ENCODE measurements around the gene FLT3LG.

The FLT3LG gene

DNA sequence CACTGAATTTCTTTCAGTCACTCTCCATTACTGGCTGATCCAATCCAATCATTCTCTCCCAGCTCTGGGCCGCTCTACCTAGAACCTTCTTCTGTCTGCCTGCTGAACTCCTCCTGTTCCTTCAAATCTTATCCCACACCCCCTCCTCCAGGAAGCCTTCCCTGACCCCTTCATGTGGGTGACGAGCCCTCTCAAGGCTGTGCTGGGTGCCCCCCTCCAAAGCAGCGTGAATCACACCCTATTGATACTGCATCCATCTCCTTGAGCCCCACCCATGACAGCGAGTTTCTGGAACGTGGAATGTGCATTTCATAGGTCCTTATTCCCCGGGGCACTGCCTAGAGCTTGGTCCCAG, 25.6 kb upstream of the FLT3LG start:
- TF ChIP-seq ZFX (IDR thresholded peaks at IDR 0.05; ENCODE audit: borderline replicate concordance) = no peak
- TF ChIP-seq, protein P1, sequence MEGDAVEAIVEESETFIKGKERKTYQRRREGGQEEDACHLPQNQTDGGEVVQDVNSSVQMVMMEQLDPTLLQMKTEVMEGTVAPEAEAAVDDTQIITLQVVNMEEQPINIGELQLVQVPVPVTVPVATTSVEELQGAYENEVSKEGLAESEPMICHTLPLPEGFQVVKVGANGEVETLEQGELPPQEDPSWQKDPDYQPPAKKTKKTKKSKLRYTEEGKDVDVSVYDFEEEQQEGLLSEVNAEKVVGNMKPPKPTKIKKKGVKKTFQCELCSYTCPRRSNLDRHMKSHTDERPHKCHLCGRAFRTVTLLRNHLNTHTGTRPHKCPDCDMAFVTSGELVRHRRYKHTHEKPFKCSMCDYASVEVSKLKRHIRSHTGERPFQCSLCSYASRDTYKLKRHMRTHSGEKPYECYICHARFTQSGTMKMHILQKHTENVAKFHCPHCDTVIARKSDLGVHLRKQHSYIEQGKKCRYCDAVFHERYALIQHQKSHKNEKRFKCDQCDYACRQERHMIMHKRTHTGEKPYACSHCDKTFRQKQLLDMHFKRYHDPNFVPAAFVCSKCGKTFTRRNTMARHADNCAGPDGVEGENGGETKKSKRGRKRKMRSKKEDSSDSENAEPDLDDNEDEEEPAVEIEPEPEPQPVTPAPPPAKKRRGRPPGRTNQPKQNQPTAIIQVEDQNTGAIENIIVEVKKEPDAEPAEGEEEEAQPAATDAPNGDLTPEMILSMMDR (IDR thresholded peaks at IDR 0.05) = no peak
- no peak overlapping the region for H3K27ac ChIP-seq

DNA sequence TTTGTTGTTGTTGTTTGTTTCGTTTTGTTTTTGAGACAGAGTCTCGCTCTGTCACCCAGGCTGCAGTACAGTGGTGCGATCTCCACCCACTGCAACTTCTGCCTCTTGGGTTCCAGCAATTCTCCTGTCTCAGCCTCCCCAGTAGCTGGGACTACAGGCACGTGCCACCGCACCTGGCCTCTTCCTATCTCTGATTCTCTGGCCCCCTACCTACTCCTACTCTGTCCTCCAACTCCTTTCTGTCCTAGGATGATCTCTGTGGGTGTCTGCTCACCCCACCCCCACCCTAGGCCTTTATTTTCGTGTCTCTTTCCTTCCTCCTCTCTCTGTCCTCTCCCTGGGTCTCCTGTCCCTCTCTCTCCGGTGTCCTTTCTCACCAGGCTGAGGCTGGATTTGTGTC, 23.6 kb upstream of the FLT3LG start:
- peak overlapping the region; percentile 91 for H3K27ac ChIP-seq
- TF ChIP-seq, protein P1 (IDR thresholded peaks at IDR 0.05) = no peak

DNA sequence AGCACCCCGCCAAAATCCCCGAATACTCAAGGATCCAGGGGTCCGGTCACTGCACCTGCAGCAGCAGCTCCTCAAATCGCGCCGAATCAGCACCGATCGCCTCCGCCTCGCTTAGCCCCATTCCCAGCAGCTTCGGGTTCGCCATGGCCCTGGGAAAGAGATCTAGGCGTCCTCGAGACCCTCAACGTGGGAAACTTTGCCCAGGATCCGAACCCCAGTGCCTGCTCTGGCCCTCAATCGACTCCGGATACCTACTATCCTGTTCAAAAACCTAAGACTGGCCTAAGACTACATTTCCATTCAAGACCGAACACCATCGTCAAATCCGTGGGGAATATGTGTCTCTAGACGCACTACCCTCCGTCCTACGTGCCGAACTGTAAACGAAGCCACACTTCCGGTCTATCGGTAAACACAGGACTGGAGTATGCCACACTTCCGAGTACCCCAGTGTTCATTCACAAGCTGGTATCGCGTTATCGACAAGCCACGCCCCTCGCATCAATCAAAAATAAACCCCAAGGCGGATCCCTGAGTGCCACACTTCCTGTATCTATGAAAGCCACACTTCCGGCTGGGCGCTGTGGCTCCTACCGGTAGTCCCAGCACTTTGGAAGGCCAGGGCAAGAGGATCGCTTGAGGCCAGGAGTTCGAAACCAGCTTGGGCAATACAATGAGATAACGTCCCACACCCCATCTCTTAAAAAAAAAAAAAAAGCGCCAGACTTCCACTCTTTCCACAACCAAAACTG, 22.4 kb upstream of the FLT3LG start, which contains the start of gene PIH1D1:
TSS of gene PIH1D1 (minus strand) at position 385 of the 752 bp plus-strand sequence. CDS start at position 145, 240 bp downstream.
- no peak for TF ChIP-seq ZFX (IDR thresholded peaks at IDR 0.05; ENCODE audit: borderline replicate concordance)
- TF ChIP-seq, protein P1 (IDR thresholded peaks at IDR 0.05) = no peak
- H3K27ac ChIP-seq = peak within 1 kb of the TSS; percentile 91

DNA sequence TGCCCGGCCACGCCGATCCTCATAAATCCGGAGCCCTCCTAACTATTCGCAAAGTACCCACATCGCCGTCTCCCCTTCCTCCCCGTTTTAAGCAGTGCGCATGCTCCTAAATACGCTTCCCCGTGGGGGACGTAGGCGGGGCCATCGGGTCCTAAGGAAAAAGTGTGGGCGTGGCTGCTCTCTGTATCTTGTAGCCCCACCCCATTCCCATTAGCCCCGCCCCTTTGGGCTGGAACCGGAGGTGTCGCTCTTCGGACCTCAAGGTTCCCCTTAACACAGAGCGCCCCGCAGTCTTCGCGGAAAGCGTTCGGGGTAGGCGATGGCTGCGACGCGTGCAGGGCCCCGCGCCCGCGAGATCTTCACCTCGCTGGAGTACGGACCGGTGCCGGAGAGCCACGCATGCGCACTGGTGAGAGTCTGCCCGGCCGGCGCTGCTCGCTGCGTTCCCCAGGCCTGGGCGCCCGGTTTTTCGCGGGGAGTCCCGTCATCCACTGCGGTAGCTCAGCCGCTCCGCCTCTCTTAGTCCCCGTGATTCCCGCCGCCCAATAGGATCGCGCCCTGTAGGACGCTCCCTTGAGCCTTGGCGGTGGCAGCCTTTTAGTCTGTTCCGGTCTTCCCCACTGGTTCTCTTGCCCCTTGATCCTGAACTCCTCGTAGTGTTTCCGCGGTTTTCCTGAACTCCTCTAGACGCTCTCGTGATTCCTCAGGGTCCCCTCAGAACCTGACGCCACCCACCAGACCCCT, 20.8 kb upstream of the FLT3LG start, which contains the start of gene ALDH16A1:
TSS of gene ALDH16A1 (plus strand) at position 213 of the 744 bp plus-strand sequence. CDS start at position 320, 107 bp downstream.
- TF ChIP-seq ZFX (IDR thresholded peaks at IDR 0.05; ENCODE audit: borderline replicate concordance) = no peak
- TF ChIP-seq, protein P1 (IDR thresholded peaks at IDR 0.05) = no peak
- H3K27ac ChIP-seq = peak within 1 kb of the TSS; percentile 91

DNA sequence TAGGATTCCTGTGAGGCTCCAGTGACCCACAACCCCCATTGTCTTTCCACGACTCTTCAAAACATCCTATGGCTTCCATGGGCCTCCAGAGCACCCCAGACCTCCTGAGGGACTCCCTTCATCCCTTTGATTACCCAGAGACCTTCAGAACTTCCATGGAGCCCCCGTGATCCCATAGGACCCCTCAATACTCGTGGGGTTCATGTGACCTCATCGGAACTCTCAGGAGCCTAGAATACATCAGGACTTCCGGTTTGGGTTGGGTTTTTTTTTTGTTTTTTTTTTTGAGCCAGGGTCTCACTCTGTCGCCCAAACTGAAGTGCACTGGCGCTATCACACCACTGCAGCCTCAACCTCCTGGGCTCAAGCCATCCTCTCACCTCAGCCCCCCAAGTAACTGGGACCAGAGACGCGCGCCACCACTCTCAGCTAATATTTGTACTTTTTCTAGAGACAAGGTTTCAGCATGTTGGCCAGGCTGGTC, 20.2 kb upstream of the FLT3LG start:
- no peak for TF ChIP-seq ZFX (IDR thresholded peaks at IDR 0.05; ENCODE audit: borderline replicate concordance)
- TF ChIP-seq, protein P1 (IDR thresholded peaks at IDR 0.05) = no peak
- H3K27ac ChIP-seq = peak overlapping the region; percentile 91

DNA sequence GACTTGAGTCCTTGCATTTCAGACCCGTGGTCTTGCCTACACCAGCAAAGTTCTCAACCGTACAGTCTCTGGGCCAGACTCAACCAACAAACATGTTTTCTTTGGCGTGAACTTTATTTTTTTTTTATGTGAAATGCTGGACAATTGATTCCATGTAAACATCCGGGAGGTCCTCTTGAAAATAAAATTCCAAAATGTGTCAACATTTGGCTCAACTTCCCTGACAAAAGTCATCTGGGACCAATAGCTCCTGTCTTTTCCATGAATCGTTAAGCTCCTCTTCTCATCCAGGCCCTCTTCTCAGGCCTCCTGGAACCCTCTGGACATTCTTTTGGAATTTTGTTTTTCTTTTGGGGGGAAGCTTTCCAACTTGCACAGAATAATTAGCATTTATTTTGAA, 18.2 kb upstream of the FLT3LG start:
- no peak overlapping the region for H3K27ac ChIP-seq
- no peak for TF ChIP-seq ZFX (IDR thresholded peaks at IDR 0.05; ENCODE audit: borderline replicate concordance)
- TF ChIP-seq, protein P1 (IDR thresholded peaks at IDR 0.05) = no peak

DNA sequence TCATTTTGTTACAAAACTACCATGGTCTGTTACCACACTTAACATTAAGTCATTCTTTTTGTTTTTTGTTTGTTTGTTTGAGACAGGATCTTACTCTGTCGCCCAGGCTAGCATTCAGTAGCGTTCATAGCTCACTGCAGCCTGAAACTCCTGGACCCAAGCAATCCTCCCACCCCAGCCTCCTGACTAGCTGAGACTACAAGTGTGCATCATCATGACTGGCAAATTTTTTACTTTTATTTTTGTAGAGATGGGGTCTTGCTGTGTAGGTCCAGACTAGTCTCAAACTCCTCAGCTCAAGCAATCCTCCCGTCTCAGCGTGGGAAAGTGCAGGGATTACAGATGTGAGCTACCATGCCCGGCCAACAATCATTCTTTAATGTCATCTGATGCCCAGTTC, 17.7 kb upstream of the FLT3LG start:
- H3K27ac ChIP-seq = no peak overlapping the region
- TF ChIP-seq, protein P1 (IDR thresholded peaks at IDR 0.05) = no peak
- TF ChIP-seq ZFX (IDR thresholded peaks at IDR 0.05; ENCODE audit: borderline replicate concordance) = no peak
